Smooth muscle cell (in vitro differentiated cells): ENCODE data around the gene TNS3. TPM values are rescaled to one million over a fixed set of nuclear protein-coding genes. Genes with fewer than 3 reads are reported as not detected.

Experiments used
- DNase-seq: peaks from one replicate; lab custom pipeline; 2025; ENCODE audit not compliant: unreplicated experiment; lab: John Stamatoyannopoulos, UW
- H2AFZ ChIP-seq: fragments of 200-600 bp; sonication (generic); 2 replicates; pipeline ENCODE4 v1.6.0; 2016; ENCODE audit warnings: antibody characterized with exemption, low read depth, mild to moderate bottlenecking
- H3F3A ChIP-seq: fragments of 200-600 bp; sonication (generic); 2 replicates; pipeline ENCODE4 v1.6.0; 2017; ENCODE audit warnings: antibody characterized with exemption, low read depth
- H3K27ac ChIP-seq: fragments of 200-600 bp; sonication (generic); 2 replicates; pipeline ENCODE4 v1.5.1; 2016; ENCODE audit warnings: low read depth, mild to moderate bottlenecking
- H3K27me3 ChIP-seq: fragments of 200-600 bp; sonication (generic); 2 replicates; pipeline ENCODE4 v1.6.1; 2016; ENCODE audit warnings: low read depth, mild to moderate bottlenecking
- H3K36me3 ChIP-seq: fragments of 200-600 bp; sonication (generic); 2 replicates; pipeline ENCODE4 v1.5.1; 2016; ENCODE audit warnings: low read depth
- H3K4me1 ChIP-seq: fragments of 200-600 bp; sonication (generic); 2 replicates; pipeline ENCODE4 v1.5.1; 2016; ENCODE audit warnings: low read depth
- H3K4me2 ChIP-seq: fragments of 200-600 bp; sonication (generic); 2 replicates; pipeline ENCODE4 v1.6.0; 2016; ENCODE audit warnings: mild to moderate bottlenecking
- H3K4me3 ChIP-seq: fragments of 200-600 bp; sonication (generic); 2 replicates; pipeline ENCODE4 v1.5.1; 2016; ENCODE audit warnings: mild to moderate bottlenecking
- H3K79me2 ChIP-seq: fragments of 200-600 bp; sonication (generic); 2 replicates; pipeline ENCODE4 v1.6.0; 2016; ENCODE audit warnings: low read depth, mild to moderate bottlenecking
- H3K9ac ChIP-seq: fragments of 200-600 bp; sonication (generic); 2 replicates; pipeline ENCODE4 v1.6.0; 2016; ENCODE audit warnings: low read depth
- H3K9me3 ChIP-seq: fragments of 200-600 bp; sonication (generic); replicated peaks from 2 replicates; pipeline ENCODE4 v1.5.1; 2016; ENCODE audit warnings: low read depth
- H4K20me1 ChIP-seq: fragments of 200-600 bp; sonication (generic); 2 replicates; pipeline ENCODE4 v1.6.0; 2016; ENCODE audit warnings: low read depth
- WGBS: methylation state at CpG from one replicate; pipeline ENCODE4 v1.1.7; 2016; ENCODE audit warnings: low lambda C conversion rate; 5-methylcytosine and 5-hydroxymethylcytosine counted together
- polyA plus RNA-seq: library from polyadenylated mRNA; unstranded; fragments of >200 nt; fragmentation: Nextera tagmentation; extraction: Ambion mirVana; gene quantifications from 2 replicates; pipeline ENCODE4 v1.2.1, GENCODE V29; 2016
- total RNA-seq: library from RNA; depleted of rRNA; stranded (reverse); fragments of >200 nt; gene quantifications from 2 replicates; pipeline ENCODE4 v1.2.3, GENCODE V29; 2014
- TF ChIP-seq, protein P1 (sequence below): fragments of 200-600 bp; sonication (generic); IDR thresholded peaks from 2 replicates; pipeline ENCODE4 v1.5.1; 2017; ENCODE audit warnings: borderline replicate concordance, mild to moderate bottlenecking, antibody characterized with exemption; ENCODE audit not compliant: insufficient read depth, poor library complexity, severe bottlenecking

TNS3 gene
- total and polyA plus RNA-seq, 2 experiments from 2014 or later: 32.6 to 50.5 TPM

DNA sequence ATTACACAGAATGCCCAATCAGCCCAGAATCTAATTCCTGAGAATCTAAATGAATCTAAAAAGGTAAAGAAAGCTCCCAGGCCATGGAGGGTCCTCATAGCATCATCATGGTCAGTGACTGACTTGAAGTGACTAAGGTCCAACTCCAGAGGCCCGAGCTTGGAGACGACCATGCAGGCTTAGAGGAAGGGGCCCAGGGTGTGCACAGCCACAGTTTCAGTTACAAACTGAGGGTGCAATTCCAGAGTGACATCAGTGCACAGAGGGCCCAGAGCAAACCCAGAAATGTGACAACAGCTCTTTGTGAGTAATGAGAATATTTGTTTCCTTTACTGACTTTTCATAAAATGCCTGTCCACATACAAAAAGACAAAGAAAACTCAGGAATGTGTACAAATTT is 170.0 kb downstream of the TNS3 start:
- TF ChIP-seq, protein P1, sequence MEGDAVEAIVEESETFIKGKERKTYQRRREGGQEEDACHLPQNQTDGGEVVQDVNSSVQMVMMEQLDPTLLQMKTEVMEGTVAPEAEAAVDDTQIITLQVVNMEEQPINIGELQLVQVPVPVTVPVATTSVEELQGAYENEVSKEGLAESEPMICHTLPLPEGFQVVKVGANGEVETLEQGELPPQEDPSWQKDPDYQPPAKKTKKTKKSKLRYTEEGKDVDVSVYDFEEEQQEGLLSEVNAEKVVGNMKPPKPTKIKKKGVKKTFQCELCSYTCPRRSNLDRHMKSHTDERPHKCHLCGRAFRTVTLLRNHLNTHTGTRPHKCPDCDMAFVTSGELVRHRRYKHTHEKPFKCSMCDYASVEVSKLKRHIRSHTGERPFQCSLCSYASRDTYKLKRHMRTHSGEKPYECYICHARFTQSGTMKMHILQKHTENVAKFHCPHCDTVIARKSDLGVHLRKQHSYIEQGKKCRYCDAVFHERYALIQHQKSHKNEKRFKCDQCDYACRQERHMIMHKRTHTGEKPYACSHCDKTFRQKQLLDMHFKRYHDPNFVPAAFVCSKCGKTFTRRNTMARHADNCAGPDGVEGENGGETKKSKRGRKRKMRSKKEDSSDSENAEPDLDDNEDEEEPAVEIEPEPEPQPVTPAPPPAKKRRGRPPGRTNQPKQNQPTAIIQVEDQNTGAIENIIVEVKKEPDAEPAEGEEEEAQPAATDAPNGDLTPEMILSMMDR: no peak
- H3K9me3 ChIP-seq: no peaks in the 10 kb centered on the region
- no peak overlapping the region for H3K4me3 ChIP-seq
- H3K27me3 ChIP-seq: no peaks in the 10 kb centered on the region
- H3K79me2 ChIP-seq: no peaks in the 10 kb centered on the region
- H3K27ac ChIP-seq: no peak overlapping the region
- H3K4me1 ChIP-seq: no peaks in the 10 kb centered on the region
- H2AFZ ChIP-seq: no peak overlapping the region
- H4K20me1 ChIP-seq: peaks cover 23% of the 10 kb centered on the region
- H3K36me3 ChIP-seq: peaks cover 3% of the 10 kb centered on the region
- WGBS: 98% methylated on average over 2 of the region's 2 CpGs
- no peak overlapping the region for H3K9ac ChIP-seq
- no peak for DNase-seq
- H3F3A ChIP-seq: no peaks in the 10 kb centered on the region
- H3K4me2 ChIP-seq: no peak overlapping the region

DNA sequence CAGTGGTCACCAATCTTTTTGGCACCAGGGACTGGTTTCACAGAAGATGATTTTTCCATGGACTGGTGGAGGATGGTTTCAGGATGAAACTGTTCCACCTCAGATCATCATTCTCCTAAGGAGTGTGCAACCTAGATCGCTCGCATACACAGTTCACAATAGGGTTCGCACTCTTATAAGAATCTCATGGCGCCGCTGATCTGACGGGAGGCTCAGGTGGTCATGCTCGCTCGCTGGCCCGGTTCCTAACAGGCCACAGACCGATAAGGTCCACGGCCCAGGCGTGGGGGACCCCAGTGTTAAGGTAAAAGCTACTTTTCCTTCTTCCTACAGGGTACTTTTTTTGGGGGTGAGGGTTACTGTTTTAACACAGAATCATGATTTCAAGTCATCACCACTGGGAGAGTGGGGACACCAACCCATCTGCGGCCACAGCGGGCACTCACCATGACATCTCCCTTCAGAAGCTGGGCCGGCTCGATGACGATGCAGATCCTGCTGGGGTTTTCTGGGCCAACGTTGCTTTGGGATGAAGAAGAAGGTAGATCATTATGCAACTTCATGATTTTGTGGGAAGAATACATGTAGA is 170.5 kb downstream of the TNS3 start:
- H3K4me2 ChIP-seq: no peak overlapping the region
- no peaks in the 10 kb centered on the region for H3K4me1 ChIP-seq
- H3K27ac ChIP-seq: no peak overlapping the region
- H3K9me3 ChIP-seq: no peaks in the 10 kb centered on the region
- TF ChIP-seq, protein P1: no peak
- H2AFZ ChIP-seq: no peak overlapping the region
- H3K79me2 ChIP-seq: no peaks in the 10 kb centered on the region
- no peak overlapping the region for H3K9ac ChIP-seq
- no peaks in the 10 kb centered on the region for H3K27me3 ChIP-seq
- DNase-seq: no peak
- no peak overlapping the region for H3K4me3 ChIP-seq
- H3F3A ChIP-seq: no peaks in the 10 kb centered on the region
- peaks cover 28% of the 10 kb centered on the region for H4K20me1 ChIP-seq
- WGBS: 98% methylated on average over 18 of the region's 18 CpGs
- peaks cover 3% of the 10 kb centered on the region for H3K36me3 ChIP-seq

DNA sequence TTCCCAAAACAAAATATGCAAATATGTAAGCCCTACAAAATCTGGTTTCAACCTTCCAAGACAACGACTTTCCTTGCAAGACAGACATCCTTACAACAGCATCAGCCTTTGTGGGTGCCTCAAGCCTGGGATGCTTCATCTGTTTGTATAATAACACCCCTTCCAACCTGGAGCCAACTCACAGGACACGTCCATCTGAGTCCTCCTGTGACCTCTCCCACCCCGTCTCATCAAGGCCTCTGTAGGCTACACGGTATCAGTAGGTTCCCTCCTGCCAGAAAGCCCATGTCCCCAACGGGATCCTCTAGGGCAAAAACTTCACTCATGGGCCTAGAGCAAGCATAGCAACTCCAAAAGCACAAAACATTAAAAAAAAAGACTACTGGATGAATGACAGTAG is 173.2 kb downstream of the TNS3 start:
- Histone ChIP-seq H3K27ac (no peak overlapping the region), H3K9me3 (no peaks in the 10 kb centered on the region), H2AFZ (no peak overlapping the region), H3K4me3 (no peak overlapping the region), H3K9ac (no peak overlapping the region), H3F3A (no peaks in the 10 kb centered on the region), H3K4me1 (no peaks in the 10 kb centered on the region), H3K4me2 (no peak overlapping the region), H3K36me3 (peaks cover 3% of the 10 kb centered on the region), H3K79me2 (no peaks in the 10 kb centered on the region), H4K20me1 (peaks cover 46% of the 10 kb centered on the region), H3K27me3 (no peaks in the 10 kb centered on the region)
- TF ChIP-seq, protein P1: no peak
- 88% methylated on average over 5 of the region's 5 CpGs for WGBS
- DNase-seq: no peak
